SH-SY5Y (cell line): ENCODE measurements around the gene ADGRA1.

ENCODE experiments used
- GATA2 ChIP-seq: IDR thresholded peaks from 2 replicates; pipeline ENCODE4 v1.6.1; 2011; ENCODE audit warnings: mild to moderate bottlenecking, low read depth, low read length
- GATA3 ChIP-seq: IDR thresholded peaks from 2 replicates; pipeline ENCODE4 v1.6.1; 2011; ENCODE audit warnings: low read depth, mild to moderate bottlenecking, low read length, moderate library complexity

GRCh38 chr10:133059571-133059970 lies 28.2 kb upstream of the ADGRA1 start:
- TF ChIP-seq GATA2 (no peak), GATA3 (no peak)
